Osteoblast (primary cell): ENCODE results near the gene PKP3. TPM values are rescaled to one million over a fixed set of nuclear protein-coding genes. Genes with fewer than 3 reads are reported as not detected.

Experiments used
- DNase-seq: peaks from one replicate; pipeline ENCODE4 v3.0.0; 2011; ENCODE audit warnings: low spot score, mixed read lengths; ENCODE audit not compliant: insufficient read length; ENCODE audit errors: missing footprints
- H2AFZ ChIP-seq: 2 replicates; pipeline ENCODE4 v1.6.0; 2011; ENCODE audit warnings: mild to moderate bottlenecking, low read length
- H3K27ac ChIP-seq: 2 replicates; pipeline ENCODE4 v1.5.1; 2011; ENCODE audit warnings: mild to moderate bottlenecking, low read depth, low read length, moderate library complexity
- H3K27me3 ChIP-seq: 2 replicates; pipeline ENCODE4 v1.6.0; 2012; ENCODE audit warnings: mild to moderate bottlenecking, control low read depth, inconsistent platforms, low read length, moderate library complexity; ENCODE audit not compliant: insufficient read depth
- H3K36me3 ChIP-seq: 2 replicates; pipeline ENCODE4 v1.5.1; 2011; ENCODE audit warnings: mild to moderate bottlenecking, low read length, control low read depth, moderate library complexity; ENCODE audit not compliant: insufficient read depth
- H3K4me1 ChIP-seq: 2 replicates; pipeline ENCODE4 v1.5.1; 2011; ENCODE audit warnings: mild to moderate bottlenecking, low read length, control low read depth, moderate library complexity; ENCODE audit not compliant: insufficient read depth
- H3K4me2 ChIP-seq: 2 replicates; pipeline ENCODE4 v1.6.0; 2011; ENCODE audit warnings: mild to moderate bottlenecking, low read length; ENCODE audit not compliant: insufficient read depth
- H3K4me3 ChIP-seq: fragments of 200-600 bp; sonication (generic); 3 replicates; pipeline ENCODE4 v1.5.1; 2012; ENCODE audit warnings: mild to moderate bottlenecking, low read length, inconsistent platforms; ENCODE audit not compliant: insufficient read depth
- H3K79me2 ChIP-seq: 2 replicates; pipeline ENCODE4 v1.6.0; 2012; ENCODE audit warnings: mild to moderate bottlenecking, low read length, control low read depth, inconsistent platforms; ENCODE audit not compliant: insufficient read depth
- H3K9me3 ChIP-seq: 2 replicates; pipeline ENCODE4 v1.5.1; 2011; ENCODE audit warnings: low read depth, low read length, control low read depth
- H4K20me1 ChIP-seq: 2 replicates; pipeline ENCODE4 v1.6.0; 2012; ENCODE audit warnings: mild to moderate bottlenecking, low read length, control low read depth; ENCODE audit not compliant: insufficient read depth
- CTCF ChIP-seq: IDR thresholded peaks from 2 replicates; pipeline ENCODE4 v1.5.1; 2011; ENCODE audit warnings: mild to moderate bottlenecking, low read depth, low read length, moderate library complexity; ENCODE audit errors: extremely low read depth
- total RNA-seq: library from RNA; depleted of rRNA; stranded (reverse); fragments of >200 nt; gene quantifications from 2 replicates; pipeline ENCODE4 v1.2.3, GENCODE V29; 2012

Gene PKP3
- total RNA-seq, 1 donor = 2.5 TPM

DNA sequence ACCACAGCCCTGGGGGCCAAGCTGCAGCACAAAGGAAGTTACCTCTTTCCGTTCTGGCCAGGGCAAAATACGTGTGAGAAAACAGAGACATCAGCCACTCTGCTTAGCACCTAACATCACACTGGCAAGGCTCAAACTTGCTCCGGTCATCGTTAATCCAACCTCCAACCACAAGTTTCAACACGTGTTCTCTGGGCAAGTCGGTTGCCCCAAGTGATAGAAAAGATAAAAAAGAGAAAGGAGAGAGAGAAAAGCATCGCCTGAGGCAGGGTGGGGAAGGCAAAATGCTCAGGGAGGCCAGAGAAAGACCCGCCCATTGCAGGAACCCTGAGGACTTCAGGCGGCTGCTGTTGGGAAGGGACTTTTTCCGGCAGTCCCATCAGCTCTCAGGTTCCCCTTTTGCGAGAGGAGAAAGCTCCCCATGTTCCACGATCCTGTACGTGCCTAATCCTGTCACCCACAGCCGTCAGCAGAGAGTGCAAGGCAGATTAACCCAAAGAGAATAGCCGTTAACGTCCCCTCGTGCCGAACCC lies 43.2 kb upstream of the PKP3 start:
- Histone ChIP-seq H3K36me3 (no peaks in the 10 kb centered on the region), H3K27me3 (no peaks in the 10 kb centered on the region), H2AFZ (no peak overlapping the region), H3K9me3 (no peaks in the 10 kb centered on the region), H4K20me1 (no peaks in the 10 kb centered on the region), H3K27ac (no peak overlapping the region), H3K4me1 (peaks cover 23% of the 10 kb centered on the region), H3K79me2 (no peaks in the 10 kb centered on the region), H3K4me3 (no peak overlapping the region), H3K4me2 (no peak overlapping the region)
- no peak for TF ChIP-seq CTCF
- no peak for DNase-seq

DNA sequence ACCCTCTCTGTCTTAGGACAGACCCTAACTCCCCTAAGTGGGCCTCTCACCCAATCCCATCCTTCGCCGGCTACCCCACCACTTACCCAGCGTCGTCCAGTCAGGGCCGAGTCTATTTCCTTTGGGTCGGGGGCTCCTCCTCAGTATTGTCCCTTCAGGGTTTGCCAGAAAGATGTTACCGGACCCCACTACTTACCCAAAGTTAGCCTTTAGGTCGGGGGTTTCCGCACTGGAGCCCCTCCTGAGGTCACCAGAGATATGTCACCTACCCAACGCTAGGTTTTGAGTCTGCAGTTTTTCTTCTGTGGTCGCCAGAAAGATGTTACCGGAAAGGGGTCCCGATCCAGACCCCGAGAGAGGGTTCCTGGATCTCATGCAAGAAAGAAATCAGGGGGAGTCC lies 42.6 kb upstream of the PKP3 start:
- Histone ChIP-seq H3K9me3 (no peaks in the 10 kb centered on the region), H3K27me3 (no peaks in the 10 kb centered on the region), H2AFZ (no peak overlapping the region), H3K4me3 (no peak overlapping the region), H3K4me2 (no peak overlapping the region), H3K36me3 (no peaks in the 10 kb centered on the region), H4K20me1 (no peaks in the 10 kb centered on the region), H3K4me1 (peaks cover 24% of the 10 kb centered on the region), H3K79me2 (no peaks in the 10 kb centered on the region), H3K27ac (no peak overlapping the region)
- TF ChIP-seq CTCF = no peak
- no peak for DNase-seq

GRCh38 chr11:352456-353031 lies 41.5 kb upstream of the PKP3 start:
- Histone ChIP-seq H3K9me3 (no peaks in the 10 kb centered on the region), H3K27ac (peak overlapping the region; percentile 13), H3K4me1 (peaks cover 24% of the 10 kb centered on the region), H3K36me3 (no peaks in the 10 kb centered on the region), H3K27me3 (no peaks in the 10 kb centered on the region), H4K20me1 (no peaks in the 10 kb centered on the region), H2AFZ (peak overlapping the region; percentile 78), H3K4me3 (no peak overlapping the region), H3K79me2 (no peaks in the 10 kb centered on the region), H3K4me2 (no peak overlapping the region)
- DNase-seq = no peak
- TF ChIP-seq CTCF = no peak

GRCh38 chr11:353179-353873 lies 40.7 kb upstream of the PKP3 start:
- no peaks in the 10 kb centered on the region for H3K79me2 ChIP-seq
- peak overlapping the region; percentile 3 for H3K4me2 ChIP-seq
- H4K20me1 ChIP-seq = no peaks in the 10 kb centered on the region
- peaks cover 24% of the 10 kb centered on the region for H3K4me1 ChIP-seq
- peak overlapping the region; percentile 13 for H3K27ac ChIP-seq
- DNase-seq = peak; percentile 97
- no peak for TF ChIP-seq CTCF
- H3K4me3 ChIP-seq = no peak overlapping the region
- H3K27me3 ChIP-seq = no peaks in the 10 kb centered on the region
- H3K36me3 ChIP-seq = no peaks in the 10 kb centered on the region
- H2AFZ ChIP-seq = peak overlapping the region; percentile 78
- H3K9me3 ChIP-seq = no peaks in the 10 kb centered on the region
